ENCODE data around the gene DLAT.
A peak's percentile ranks its signal among the peaks of the same experiment; 100 is the strongest.
"Not testable (repeated sequence)": the region's sequence is repeated elsewhere in the genome, so short reads cannot be mapped to it uniquely, and the experiment has no call there.

The DLAT gene

GRCh38 chr11:112024773-112025678 lies at the start of gene DLAT:
DLAT (plus strand) TSS chr11:112025408; CDS start chr11:112025473, 65 bp downstream.
- peak; percentile 50 to 68 (median 62) for DNase-seq

GRCh38 chr11:111976119-111976766 lies 49.0 kb upstream of the DLAT start:
- DNase-seq, result no peak

- DNase-seq, result no peak
Measured at GRCh38 chr11:111976767-111977145, 48.5 kb upstream of the DLAT start.

GRCh38 chr11:111977146-111978027 lies 47.8 kb upstream of the DLAT start:
- no peak for DNase-seq

- DNase-seq, result no peak
Measured at GRCh38 chr11:111978028-111978771, 47.0 kb upstream of the DLAT start.

- no peak for DNase-seq
Measured at GRCh38 chr11:111980062-111980461, 45.1 kb upstream of the DLAT start.

- DNase-seq, result no peak
Measured at GRCh38 chr11:111981270-111981669, 43.9 kb upstream of the DLAT start.

- peak; percentile 11 to 22 (median 18) for DNase-seq
Measured at GRCh38 chr11:111982019-111982464, 43.2 kb upstream of the DLAT start.

- DNase-seq, result no peak
Measured at GRCh38 chr11:111982541-111983186, 42.5 kb upstream of the DLAT start.

GRCh38 chr11:111983187-111983986 lies 41.8 kb upstream of the DLAT start:
- DNase-seq, result no peak

- DNase-seq, result no peak
Measured at GRCh38 chr11:111986589-111986988, 38.6 kb upstream of the DLAT start.

- no peak for DNase-seq
Measured at GRCh38 chr11:111990381-111990780, 34.8 kb upstream of the DLAT start.

- DNase-seq, result no peak
Measured at GRCh38 chr11:111992206-111992855, 32.9 kb upstream of the DLAT start.

GRCh38 chr11:111996129-111996528 lies 29.1 kb upstream of the DLAT start:
- DNase-seq, result no peak

GRCh38 chr11:111996669-111997068 lies 28.5 kb upstream of the DLAT start:
- not testable (repeated sequence) for DNase-seq

GRCh38 chr11:111999111-111999510 lies 26.1 kb upstream of the DLAT start:
- DNase-seq, result no peak

- no peak for DNase-seq
Measured at GRCh38 chr11:112000703-112001102, 24.5 kb upstream of the DLAT start.

GRCh38 chr11:112002491-112003216 lies 22.6 kb upstream of the DLAT start:
- DNase-seq, result no peak

- DNase-seq, result no peak
Measured at GRCh38 chr11:112004389-112004788, 20.8 kb upstream of the DLAT start.

Data from activated CD4-positive, CD25-positive, alpha-beta regulatory T cell (primary cell).